ENCODE results near the gene ZNRF1.

DNA sequence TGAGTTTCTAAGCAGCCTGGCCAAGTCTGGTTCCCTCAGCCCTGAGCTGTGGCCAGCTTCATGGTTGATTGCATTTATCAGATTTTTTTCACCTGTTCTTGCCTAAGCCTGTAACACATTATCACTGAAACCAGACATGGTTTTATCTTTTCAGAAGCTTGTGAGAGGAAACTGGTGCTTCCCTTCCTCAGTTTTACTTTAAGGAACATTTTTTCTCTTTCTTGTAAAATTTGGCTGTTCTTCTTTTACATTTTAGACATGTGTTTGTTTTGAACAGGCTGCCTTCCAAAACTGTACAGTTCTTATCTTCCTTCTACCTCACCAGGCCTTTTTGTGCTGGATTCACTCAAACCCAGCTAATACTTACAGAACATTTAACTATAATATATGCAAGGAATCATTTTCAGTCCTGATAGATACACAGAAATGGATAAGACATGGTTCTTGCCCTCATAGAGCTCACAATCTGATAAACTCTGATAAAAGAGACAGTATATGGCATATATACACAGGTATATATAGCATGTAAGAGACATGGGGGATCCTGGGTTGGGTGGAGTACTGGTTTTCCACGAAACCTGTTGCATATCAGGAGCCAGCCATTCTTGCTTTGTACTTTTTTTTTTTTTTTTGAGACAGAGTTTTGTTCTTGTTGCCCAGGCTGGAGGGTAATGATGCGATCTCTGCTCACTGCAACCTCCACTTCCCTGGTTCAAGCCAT, 44.5 kb downstream of the ZNRF1 start:
- TF ChIP-seq CEBPB (IDR thresholded peaks at IDR 0.05; ENCODE audit: low read depth, low read length) (no peak), MAZ (IDR thresholded peaks at IDR 0.05; ENCODE audit: borderline replicate concordance, low read depth, low read length) (no peak), RCOR1 (IDR thresholded peaks at IDR 0.05; ENCODE audit: insufficient replicate concordance, low read length) (no peak), RFX5 (IDR thresholded peaks at IDR 0.05; ENCODE audit: low read depth, low read length) (no peak), BHLHE40 (IDR thresholded peaks at IDR 0.05; ENCODE audit: low read depth, low read length) (no peak), NFE2L2 (IDR thresholded peaks at IDR 0.05; ENCODE audit: low read depth, low read length) (no peak), MXI1 (IDR thresholded peaks at IDR 0.05; ENCODE audit: borderline replicate concordance, low read depth, low read length) (no peak), POLR2A (IDR thresholded peaks at IDR 0.05; ENCODE audit: low read depth, low read length) (no peak)
- TF ChIP-seq, protein P1, sequence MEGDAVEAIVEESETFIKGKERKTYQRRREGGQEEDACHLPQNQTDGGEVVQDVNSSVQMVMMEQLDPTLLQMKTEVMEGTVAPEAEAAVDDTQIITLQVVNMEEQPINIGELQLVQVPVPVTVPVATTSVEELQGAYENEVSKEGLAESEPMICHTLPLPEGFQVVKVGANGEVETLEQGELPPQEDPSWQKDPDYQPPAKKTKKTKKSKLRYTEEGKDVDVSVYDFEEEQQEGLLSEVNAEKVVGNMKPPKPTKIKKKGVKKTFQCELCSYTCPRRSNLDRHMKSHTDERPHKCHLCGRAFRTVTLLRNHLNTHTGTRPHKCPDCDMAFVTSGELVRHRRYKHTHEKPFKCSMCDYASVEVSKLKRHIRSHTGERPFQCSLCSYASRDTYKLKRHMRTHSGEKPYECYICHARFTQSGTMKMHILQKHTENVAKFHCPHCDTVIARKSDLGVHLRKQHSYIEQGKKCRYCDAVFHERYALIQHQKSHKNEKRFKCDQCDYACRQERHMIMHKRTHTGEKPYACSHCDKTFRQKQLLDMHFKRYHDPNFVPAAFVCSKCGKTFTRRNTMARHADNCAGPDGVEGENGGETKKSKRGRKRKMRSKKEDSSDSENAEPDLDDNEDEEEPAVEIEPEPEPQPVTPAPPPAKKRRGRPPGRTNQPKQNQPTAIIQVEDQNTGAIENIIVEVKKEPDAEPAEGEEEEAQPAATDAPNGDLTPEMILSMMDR (conservative IDR thresholded peaks at IDR 0.05; ENCODE audit: low read depth, low read length) = no peak
- TF ChIP-seq, protein P2, sequence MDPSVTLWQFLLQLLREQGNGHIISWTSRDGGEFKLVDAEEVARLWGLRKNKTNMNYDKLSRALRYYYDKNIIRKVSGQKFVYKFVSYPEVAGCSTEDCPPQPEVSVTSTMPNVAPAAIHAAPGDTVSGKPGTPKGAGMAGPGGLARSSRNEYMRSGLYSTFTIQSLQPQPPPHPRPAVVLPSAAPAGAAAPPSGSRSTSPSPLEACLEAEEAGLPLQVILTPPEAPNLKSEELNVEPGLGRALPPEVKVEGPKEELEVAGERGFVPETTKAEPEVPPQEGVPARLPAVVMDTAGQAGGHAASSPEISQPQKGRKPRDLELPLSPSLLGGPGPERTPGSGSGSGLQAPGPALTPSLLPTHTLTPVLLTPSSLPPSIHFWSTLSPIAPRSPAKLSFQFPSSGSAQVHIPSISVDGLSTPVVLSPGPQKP (IDR thresholded peaks at IDR 0.05; ENCODE audit: borderline replicate concordance, low read depth, low read length) = no peak
- TF ChIP-seq, protein P3, sequence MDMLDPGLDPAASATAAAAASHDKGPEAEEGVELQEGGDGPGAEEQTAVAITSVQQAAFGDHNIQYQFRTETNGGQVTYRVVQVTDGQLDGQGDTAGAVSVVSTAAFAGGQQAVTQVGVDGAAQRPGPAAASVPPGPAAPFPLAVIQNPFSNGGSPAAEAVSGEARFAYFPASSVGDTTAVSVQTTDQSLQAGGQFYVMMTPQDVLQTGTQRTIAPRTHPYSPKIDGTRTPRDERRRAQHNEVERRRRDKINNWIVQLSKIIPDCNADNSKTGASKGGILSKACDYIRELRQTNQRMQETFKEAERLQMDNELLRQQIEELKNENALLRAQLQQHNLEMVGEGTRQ (IDR thresholded peaks at IDR 0.05; ENCODE audit: low read depth, low read length) = no peak
